PC-9 (cell line): ENCODE results near the gene MAN1A1. TPM values are rescaled to one million over a fixed set of nuclear protein-coding genes. Genes with fewer than 3 reads are reported as not detected.
"Not testable (repeated sequence)": the region's sequence is repeated elsewhere in the genome, so short reads cannot be mapped to it uniquely, and the experiment has no call there.

Experiments used
- BruUV-seq: library from RNA; stranded (reverse); fragments of 400-500 nt; replicated peaks from 2 replicates; lab custom pipeline; 2021; lab: Mats Ljungman, UMichigan
- CTCF ChIA-PET: fragments of 300-600 bp; sonication (Branson Sonifier 250); formaldehyde crosslinking; loops from one replicate; lab custom pipeline; 2022; ENCODE audit warnings: antibody characterized with exemption; lab: Charles Lee
- POLR2A ChIA-PET: fragments of 300-600 bp; sonication (Branson Sonifier 250); formaldehyde crosslinking; loops from one replicate; lab custom pipeline; 2022; ENCODE audit warnings: antibody characterized with exemption; ENCODE audit not compliant: unreplicated experiment; lab: Charles Lee
- DNase-seq, 2 experiments: peaks; one replicate each; pipeline versions ENCODE4 v3.0.0 to v3.0.0-alpha.2; 2015 to 2022; ENCODE audit warnings: mixed read lengths in 1 of 2
- H2AFZ ChIP-seq: fragments of 200-600 bp; sonication (generic); 2 replicates; pipeline ENCODE4 v1.8.1; 2017; ENCODE audit warnings: antibody characterized with exemption
- H3F3A ChIP-seq: fragments of 200-600 bp; sonication (generic); 2 replicates; pipeline ENCODE4 v1.8.1; 2017; ENCODE audit warnings: antibody characterized with exemption, mild to moderate bottlenecking, low read depth; ENCODE audit not compliant: insufficient read depth
- H3K27ac ChIP-seq: fragments of 200-600 bp; sonication (generic); 2 replicates; pipeline ENCODE4 v1.6.1; 2016; ENCODE audit warnings: mixed run types
- H3K27me3 ChIP-seq: fragments of 200-600 bp; sonication (generic); 2 replicates; pipeline ENCODE4 v1.6.1; 2016; ENCODE audit warnings: low read depth, mixed run types; ENCODE audit not compliant: insufficient read depth
- H3K36me3 ChIP-seq: fragments of 200-600 bp; sonication (generic); 2 replicates; pipeline ENCODE4 v1.6.1; 2016; ENCODE audit warnings: low read depth, mixed run types
- H3K4me1 ChIP-seq: fragments of 200-600 bp; sonication (generic); replicated peaks from 2 replicates; pipeline ENCODE4 v1.6.1; 2016; ENCODE audit warnings: mixed run types; ENCODE audit not compliant: insufficient read depth
- H3K4me2 ChIP-seq: fragments of 200-600 bp; sonication (generic); 2 replicates; pipeline ENCODE4 v1.6.1; 2017; ENCODE audit warnings: mixed run types
- H3K4me3 ChIP-seq: fragments of 200-600 bp; sonication (generic); 2 replicates; pipeline ENCODE4 v1.6.1; 2016; ENCODE audit warnings: mixed run types
- H3K79me2 ChIP-seq: fragments of 200-600 bp; sonication (generic); 2 replicates; pipeline ENCODE4 v1.6.1; 2017; ENCODE audit warnings: low read depth, mixed run types
- H3K9me2 ChIP-seq: fragments of 200-600 bp; sonication (generic); 2 replicates; pipeline ENCODE4 v1.8.1; 2017; ENCODE audit warnings: mild to moderate bottlenecking; ENCODE audit not compliant: insufficient read depth
- H3K9me3 ChIP-seq: fragments of 200-600 bp; sonication (generic); 2 replicates; pipeline ENCODE4 v1.8.1; 2016; ENCODE audit warnings: low read depth; ENCODE audit not compliant: insufficient read depth
- H4K20me1 ChIP-seq: fragments of 200-600 bp; sonication (generic); 2 replicates; pipeline ENCODE4 v1.8.1; 2017; ENCODE audit not compliant: insufficient read depth
- EZH2 ChIP-seq: fragments of 200-600 bp; sonication (generic); IDR thresholded peaks from 2 replicates; pipeline ENCODE4 v1.8.0; 2017; ENCODE audit warnings: antibody characterized with exemption, low read depth
- intact Hi-C: fragments of 100-400 bp; cut with micrococcal nuclease; formaldehyde crosslinking; loops from one replicate; pipeline ENCODE4 v1.10.0; 2022; ENCODE audit not compliant: unreplicated experiment
- total RNA-seq: library from RNA; stranded (reverse); gene quantifications from 2 replicates; pipeline ENCODE4 v1.2.3, GENCODE V29; 2021
- TF ChIP-seq, protein P1 (sequence below): fragments of 200-600 bp; sonication (generic); conservative IDR thresholded peaks from 2 replicates; pipeline ENCODE4 v1.6.1; 2017; ENCODE audit warnings: mixed run types, antibody characterized with exemption, mild to moderate bottlenecking, moderate library complexity

Gene MAN1A1
- total RNA-seq, 1 experiment from 2014 or later, result 13.4 TPM

DNA sequence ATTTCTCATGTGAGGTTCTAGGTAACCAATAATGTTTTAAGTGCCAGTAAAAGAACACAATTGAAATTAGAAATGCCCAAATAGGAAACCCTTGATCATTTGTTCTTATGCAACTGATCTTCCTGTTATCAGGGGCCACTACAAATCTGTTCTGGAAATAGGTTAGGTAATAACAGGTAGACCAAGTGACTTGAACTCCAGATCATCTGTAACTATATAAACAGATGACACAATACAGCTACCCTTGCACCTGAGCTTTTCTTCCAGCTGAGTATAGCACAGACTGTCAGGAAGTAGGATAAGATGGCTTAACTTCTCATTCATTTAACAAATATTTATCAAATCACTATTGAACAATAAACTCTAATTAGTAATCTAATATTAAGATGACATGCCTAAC is 52.5 kb downstream of the MAN1A1 start:
- Histone ChIP-seq H3K27ac (no peak overlapping the region), H3K36me3 (no peaks in the 10 kb centered on the region), H3K4me2 (no peak overlapping the region), H2AFZ (no peak overlapping the region), H3K4me3 (no peak overlapping the region), H3F3A (no peaks in the 10 kb centered on the region), H3K9me3 (no peaks in the 10 kb centered on the region), H3K9me2 (no peaks in the 10 kb centered on the region), H4K20me1 (no peaks in the 10 kb centered on the region), H3K27me3 (no peaks in the 10 kb centered on the region), H3K4me1 (no peaks in the 10 kb centered on the region), H3K79me2 (no peaks in the 10 kb centered on the region)
- POLR2A ChIA-PET, result no interaction called here
- intact Hi-C loops, result no loop called here
- no TSS peak for BruUV-seq
- CTCF ChIA-PET, result no interaction called here
- DNase-seq, result no peak
- TF ChIP-seq EZH2, result no peak
- TF ChIP-seq, protein P1, sequence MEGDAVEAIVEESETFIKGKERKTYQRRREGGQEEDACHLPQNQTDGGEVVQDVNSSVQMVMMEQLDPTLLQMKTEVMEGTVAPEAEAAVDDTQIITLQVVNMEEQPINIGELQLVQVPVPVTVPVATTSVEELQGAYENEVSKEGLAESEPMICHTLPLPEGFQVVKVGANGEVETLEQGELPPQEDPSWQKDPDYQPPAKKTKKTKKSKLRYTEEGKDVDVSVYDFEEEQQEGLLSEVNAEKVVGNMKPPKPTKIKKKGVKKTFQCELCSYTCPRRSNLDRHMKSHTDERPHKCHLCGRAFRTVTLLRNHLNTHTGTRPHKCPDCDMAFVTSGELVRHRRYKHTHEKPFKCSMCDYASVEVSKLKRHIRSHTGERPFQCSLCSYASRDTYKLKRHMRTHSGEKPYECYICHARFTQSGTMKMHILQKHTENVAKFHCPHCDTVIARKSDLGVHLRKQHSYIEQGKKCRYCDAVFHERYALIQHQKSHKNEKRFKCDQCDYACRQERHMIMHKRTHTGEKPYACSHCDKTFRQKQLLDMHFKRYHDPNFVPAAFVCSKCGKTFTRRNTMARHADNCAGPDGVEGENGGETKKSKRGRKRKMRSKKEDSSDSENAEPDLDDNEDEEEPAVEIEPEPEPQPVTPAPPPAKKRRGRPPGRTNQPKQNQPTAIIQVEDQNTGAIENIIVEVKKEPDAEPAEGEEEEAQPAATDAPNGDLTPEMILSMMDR, result no peak

GRCh38 chr6:119296036-119297035 is 53.2 kb downstream of the MAN1A1 start:
- no peaks in the 10 kb centered on the region for H3F3A ChIP-seq
- no peak overlapping the region for H3K4me2 ChIP-seq
- H3K9me2 ChIP-seq, result no peaks in the 10 kb centered on the region
- H3K4me3 ChIP-seq, result no peak overlapping the region
- TF ChIP-seq, protein P1, result no peak
- no peak for TF ChIP-seq EZH2
- intact Hi-C loops, result no loop called here
- BruUV-seq, result no TSS peak
- H3K79me2 ChIP-seq, result no peaks in the 10 kb centered on the region
- DNase-seq, result peak in 1 of 2 experiments; percentile 29
- CTCF ChIA-PET, result no interaction called here
- H4K20me1 ChIP-seq, result no peaks in the 10 kb centered on the region
- H2AFZ ChIP-seq, result no peak overlapping the region
- POLR2A ChIA-PET, result no interaction called here
- no peaks in the 10 kb centered on the region for H3K9me3 ChIP-seq
- no peaks in the 10 kb centered on the region for H3K4me1 ChIP-seq
- no peak overlapping the region for H3K27ac ChIP-seq
- H3K36me3 ChIP-seq, result no peaks in the 10 kb centered on the region
- H3K27me3 ChIP-seq, result no peaks in the 10 kb centered on the region

DNA sequence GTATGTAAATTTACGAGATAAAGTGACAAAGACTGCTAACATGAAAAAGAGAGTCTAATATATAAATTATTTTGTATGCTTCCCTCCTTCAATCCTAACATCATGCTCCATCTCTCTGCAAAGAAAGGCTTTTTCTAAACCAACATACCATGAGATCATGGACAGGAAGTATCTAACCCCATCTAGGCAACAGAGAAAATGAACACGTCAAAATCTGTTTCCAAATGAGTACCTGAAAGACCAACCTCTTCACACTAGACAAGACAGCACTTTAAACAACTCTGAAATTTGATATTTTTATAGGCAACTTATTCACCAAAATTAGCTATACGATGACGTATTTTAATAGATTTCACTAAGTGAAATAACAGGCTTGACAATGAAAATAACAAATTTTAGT is 54.6 kb downstream of the MAN1A1 start:
- H4K20me1 ChIP-seq, result no peaks in the 10 kb centered on the region
- intact Hi-C loops, result no loop called here
- no peak overlapping the region for H3K4me2 ChIP-seq
- no peak overlapping the region for H2AFZ ChIP-seq
- no peaks in the 10 kb centered on the region for H3F3A ChIP-seq
- TF ChIP-seq, protein P1, result no peak
- no peak for TF ChIP-seq EZH2
- no peaks in the 10 kb centered on the region for H3K36me3 ChIP-seq
- no TSS peak for BruUV-seq
- no peaks in the 10 kb centered on the region for H3K79me2 ChIP-seq
- no peaks in the 10 kb centered on the region for H3K9me2 ChIP-seq
- H3K27me3 ChIP-seq, result no peaks in the 10 kb centered on the region
- H3K4me3 ChIP-seq, result no peak overlapping the region
- no peaks in the 10 kb centered on the region for H3K4me1 ChIP-seq
- H3K27ac ChIP-seq, result no peak overlapping the region
- ChIA-PET CTCF (no interaction called here), POLR2A (no interaction called here)
- no peaks in the 10 kb centered on the region for H3K9me3 ChIP-seq
- peak in 1 of 2 experiments; percentile 22 for DNase-seq

DNA sequence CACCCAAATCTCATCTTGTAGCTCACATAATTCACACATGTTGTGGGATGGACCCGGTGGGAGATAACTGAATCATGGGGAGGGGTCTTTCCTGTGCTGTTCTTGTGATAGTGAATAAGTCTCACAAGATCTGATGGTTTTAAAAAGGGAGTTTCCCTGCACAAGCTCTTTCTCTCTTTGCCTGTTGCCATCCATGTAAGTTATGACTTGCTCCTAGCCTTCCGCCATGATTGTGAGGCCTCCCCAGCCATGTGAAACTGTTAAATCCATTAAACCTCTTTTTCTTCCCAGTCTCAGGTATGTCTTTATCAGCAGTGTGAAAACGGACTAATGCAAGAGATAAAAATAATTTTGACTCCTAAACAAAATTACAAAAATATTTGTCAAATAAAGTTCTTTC is 58.5 kb downstream of the MAN1A1 start:
- BruUV-seq, POLR2A ChIA-PET, DNase-seq, H3K9me3 ChIP-seq, CTCF ChIA-PET, H2AFZ ChIP-seq, H3K4me1 ChIP-seq, H4K20me1 ChIP-seq, intact Hi-C loops, H3K27me3 ChIP-seq, H3K9me2 ChIP-seq, H3K79me2 ChIP-seq, H3F3A ChIP-seq, H3K36me3 ChIP-seq, H3K4me3 ChIP-seq, H3K4me2 ChIP-seq, H3K27ac ChIP-seq: not testable (repeated sequence)
